OCI-LY1 (cell line): ENCODE data around the gene TLK1.

Experiments
- EZH2 ChIP-seq: fragments of 200-600 bp; sonication (generic), shearing (Covaris generic); IDR thresholded peaks from 2 replicates; pipeline ENCODE4 v1.8.0; 2017; ENCODE audit warnings: borderline replicate concordance, mixed run types, mild to moderate bottlenecking, antibody characterized with exemption, low read length, moderate library complexity, mixed read lengths
- TF ChIP-seq, protein P1 (sequence below): fragments of 200-600 bp; sonication (generic), shearing (Covaris generic); IDR thresholded peaks from 2 replicates; pipeline ENCODE4 v1.5.1; 2017; ENCODE audit warnings: mild to moderate bottlenecking, antibody characterized with exemption, low read length, moderate library complexity, mixed read lengths

DNA sequence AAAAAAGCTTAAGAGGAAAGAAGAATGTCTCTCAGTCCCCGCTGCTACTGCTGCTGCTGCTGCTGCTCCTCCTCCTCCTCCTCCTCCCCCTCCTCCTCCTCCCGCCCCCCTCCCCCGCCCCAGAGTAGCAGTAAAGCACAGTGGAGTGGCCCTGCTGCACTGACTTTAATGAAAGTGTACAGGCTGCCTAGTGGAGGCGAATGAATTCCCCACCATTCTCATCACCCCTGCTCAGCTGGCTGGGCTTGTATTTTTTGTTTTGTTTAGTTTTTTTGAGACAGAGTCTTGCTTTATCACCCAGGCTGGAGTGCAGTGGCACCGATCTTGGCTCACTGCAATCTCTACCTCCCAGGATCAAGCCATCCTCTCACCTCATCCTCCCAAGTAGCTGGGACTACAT lies 197.3 kb downstream of the TLK1 start:
- TF ChIP-seq, protein P1, sequence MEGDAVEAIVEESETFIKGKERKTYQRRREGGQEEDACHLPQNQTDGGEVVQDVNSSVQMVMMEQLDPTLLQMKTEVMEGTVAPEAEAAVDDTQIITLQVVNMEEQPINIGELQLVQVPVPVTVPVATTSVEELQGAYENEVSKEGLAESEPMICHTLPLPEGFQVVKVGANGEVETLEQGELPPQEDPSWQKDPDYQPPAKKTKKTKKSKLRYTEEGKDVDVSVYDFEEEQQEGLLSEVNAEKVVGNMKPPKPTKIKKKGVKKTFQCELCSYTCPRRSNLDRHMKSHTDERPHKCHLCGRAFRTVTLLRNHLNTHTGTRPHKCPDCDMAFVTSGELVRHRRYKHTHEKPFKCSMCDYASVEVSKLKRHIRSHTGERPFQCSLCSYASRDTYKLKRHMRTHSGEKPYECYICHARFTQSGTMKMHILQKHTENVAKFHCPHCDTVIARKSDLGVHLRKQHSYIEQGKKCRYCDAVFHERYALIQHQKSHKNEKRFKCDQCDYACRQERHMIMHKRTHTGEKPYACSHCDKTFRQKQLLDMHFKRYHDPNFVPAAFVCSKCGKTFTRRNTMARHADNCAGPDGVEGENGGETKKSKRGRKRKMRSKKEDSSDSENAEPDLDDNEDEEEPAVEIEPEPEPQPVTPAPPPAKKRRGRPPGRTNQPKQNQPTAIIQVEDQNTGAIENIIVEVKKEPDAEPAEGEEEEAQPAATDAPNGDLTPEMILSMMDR, result no peak
- no peak for TF ChIP-seq EZH2
